GM19455 (cell line): ENCODE results near the gene KLHDC3.

ENCODE experiments used
- ATAC-seq: cut with Tn5 transposase; IDR thresholded peaks from one replicate; pipeline ENCODE4 v1.9.1; 2021; ENCODE audit not compliant: unreplicated experiment

KLHDC3 gene

GRCh38 chr6:43013843-43014433 is at the start of gene KLHDC3, which contains the start of gene MEA1:
Gene KLHDC3 (plus strand): TSS chr6:43014249. CDS start chr6:43017193, 2,944 bp downstream.
Gene MEA1 (minus strand): TSS chr6:43013946. CDS start chr6:43013813, 133 bp downstream.
- ATAC-seq = peak; percentile 89

- ATAC-seq = no peak
Observed at GRCh38 chr6:42966571-42966970, 47.5 kb upstream of the KLHDC3 start.

GRCh38 chr6:42967228-42967627 is 46.8 kb upstream of the KLHDC3 start:
- no peak for ATAC-seq

GRCh38 chr6:42968126-42968701 is 45.8 kb upstream of the KLHDC3 start:
- ATAC-seq = no peak

GRCh38 chr6:42968783-42969182 is 45.3 kb upstream of the KLHDC3 start:
- no peak for ATAC-seq

GRCh38 chr6:42969431-42969830 is 44.6 kb upstream of the KLHDC3 start:
- no peak for ATAC-seq

- no peak for ATAC-seq
Observed at GRCh38 chr6:42969934-42970333, 44.1 kb upstream of the KLHDC3 start.

GRCh38 chr6:42970871-42971612 is 43.0 kb upstream of the KLHDC3 start:
- ATAC-seq = no peak

- ATAC-seq = no peak
Observed at GRCh38 chr6:42971746-42972327, 42.2 kb upstream of the KLHDC3 start.

- no peak for ATAC-seq
Observed at GRCh38 chr6:42973926-42974325, 40.1 kb upstream of the KLHDC3 start.

- ATAC-seq = no peak
Observed at GRCh38 chr6:42974919-42975505, 39.0 kb upstream of the KLHDC3 start.

- ATAC-seq = no peak
Observed at GRCh38 chr6:42978487-42978838, 35.6 kb upstream of the KLHDC3 start.

- peak; percentile 81 for ATAC-seq
Observed at GRCh38 chr6:42978839-42979522, 35.1 kb upstream of the KLHDC3 start, which contains the start of gene PEX6. Gene PEX6 (minus strand): TSS chr6:42979181. CDS start chr6:42979150, 31 bp downstream.

- no peak for ATAC-seq
Observed at GRCh38 chr6:42979523-42980177, 34.4 kb upstream of the KLHDC3 start.

- no peak for ATAC-seq
Observed at GRCh38 chr6:42981836-42982235, 32.2 kb upstream of the KLHDC3 start.

- peak; percentile 93 for ATAC-seq
Observed at GRCh38 chr6:42984001-42984923, 29.8 kb upstream of the KLHDC3 start, which contains the start of gene PPP2R5D. Gene PPP2R5D (plus strand): TSS chr6:42984570. CDS start chr6:42984678, 108 bp downstream.

GRCh38 chr6:42984924-42985475 is 29.0 kb upstream of the KLHDC3 start:
- no peak for ATAC-seq

- ATAC-seq = no peak
Observed at GRCh38 chr6:42987533-42988451, 26.3 kb upstream of the KLHDC3 start.
